ENCODE results near the gene TECR. TPM values are rescaled to one million over a fixed set of nuclear protein-coding genes. Genes with fewer than 3 reads are reported as not detected.

The TECR gene
- total and polyA plus RNA-seq, 9 of the 15 experiments (the other 6 are each of a cell fraction or from before 2014, with no cell fraction given): 29.3 to 211 (median 81.4) TPM

- TF ChIP-seq MEF2D (tag; conservative IDR thresholded peaks at IDR 0.05; ENCODE audit: low read depth) (no peak), ZBTB8A (IDR thresholded peaks at IDR 0.05; ENCODE audit: partially characterized antibody) (no peak), ZNF124 (CRISPR knock-in tag; IDR thresholded peaks at IDR 0.05) (no peak), SPI1 (IDR thresholded peaks at IDR 0.05; ENCODE audit: borderline replicate concordance, low read depth, low read length) (no peak), SMC3 (conservative IDR thresholded peaks at IDR 0.05; ENCODE audit: insufficient read depth, low read depth, low read length) (no peak), FOXA3 (CRISPR knock-in tag; conservative IDR thresholded peaks at IDR 0.05 in 1 of 2, IDR thresholded peaks at IDR 0.05 in 1 of 2) (no peak), ZNF280B (CRISPR knock-in tag; IDR thresholded peaks at IDR 0.05) (no peak), ZNF507 (tag; conservative IDR thresholded peaks at IDR 0.05) (no peak), NCOR1 (IDR thresholded peaks at IDR 0.05) (no peak; the same call in 1 of the 2 replicates), HDAC8 (tag; IDR thresholded peaks at IDR 0.05) (no peak), ZNF324 (CRISPR knock-in tag; IDR thresholded peaks at IDR 0.05) (no peak), ZNF146 (CRISPR knock-in tag; IDR thresholded peaks at IDR 0.05; ENCODE audit: unreplicated experiment) (no peak), NR2C2 (CRISPR knock-in tag; IDR thresholded peaks at IDR 0.05) (no peak), NR2C2 (tag; IDR thresholded peaks at IDR 0.05) (no peak), SIRT6 (IDR thresholded peaks at IDR 0.05; ENCODE audit: low read depth, low read length) (no peak), MYC (IDR thresholded peaks at IDR 0.05; ENCODE audit: low read depth, low read length) (no peak), MYC (CRISPR knock-in tag; IDR thresholded peaks at IDR 0.05; ENCODE audit: borderline replicate concordance, low read depth) (no peak), PHTF2 (CRISPR knock-in tag; IDR thresholded peaks at IDR 0.05) (no peak), TFAM (CRISPR knock-in tag; conservative IDR thresholded peaks at IDR 0.05) (no peak)
- TF ChIP-seq, protein P1, sequence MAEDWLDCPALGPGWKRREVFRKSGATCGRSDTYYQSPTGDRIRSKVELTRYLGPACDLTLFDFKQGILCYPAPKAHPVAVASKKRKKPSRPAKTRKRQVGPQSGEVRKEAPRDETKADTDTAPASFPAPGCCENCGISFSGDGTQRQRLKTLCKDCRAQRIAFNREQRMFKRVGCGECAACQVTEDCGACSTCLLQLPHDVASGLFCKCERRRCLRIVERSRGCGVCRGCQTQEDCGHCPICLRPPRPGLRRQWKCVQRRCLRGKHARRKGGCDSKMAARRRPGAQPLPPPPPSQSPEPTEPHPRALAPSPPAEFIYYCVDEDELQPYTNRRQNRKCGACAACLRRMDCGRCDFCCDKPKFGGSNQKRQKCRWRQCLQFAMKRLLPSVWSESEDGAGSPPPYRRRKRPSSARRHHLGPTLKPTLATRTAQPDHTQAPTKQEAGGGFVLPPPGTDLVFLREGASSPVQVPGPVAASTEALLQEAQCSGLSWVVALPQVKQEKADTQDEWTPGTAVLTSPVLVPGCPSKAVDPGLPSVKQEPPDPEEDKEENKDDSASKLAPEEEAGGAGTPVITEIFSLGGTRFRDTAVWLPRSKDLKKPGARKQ (CRISPR knock-in tag; IDR thresholded peaks at IDR 0.05): no peak
- TF ChIP-seq, protein P2, sequence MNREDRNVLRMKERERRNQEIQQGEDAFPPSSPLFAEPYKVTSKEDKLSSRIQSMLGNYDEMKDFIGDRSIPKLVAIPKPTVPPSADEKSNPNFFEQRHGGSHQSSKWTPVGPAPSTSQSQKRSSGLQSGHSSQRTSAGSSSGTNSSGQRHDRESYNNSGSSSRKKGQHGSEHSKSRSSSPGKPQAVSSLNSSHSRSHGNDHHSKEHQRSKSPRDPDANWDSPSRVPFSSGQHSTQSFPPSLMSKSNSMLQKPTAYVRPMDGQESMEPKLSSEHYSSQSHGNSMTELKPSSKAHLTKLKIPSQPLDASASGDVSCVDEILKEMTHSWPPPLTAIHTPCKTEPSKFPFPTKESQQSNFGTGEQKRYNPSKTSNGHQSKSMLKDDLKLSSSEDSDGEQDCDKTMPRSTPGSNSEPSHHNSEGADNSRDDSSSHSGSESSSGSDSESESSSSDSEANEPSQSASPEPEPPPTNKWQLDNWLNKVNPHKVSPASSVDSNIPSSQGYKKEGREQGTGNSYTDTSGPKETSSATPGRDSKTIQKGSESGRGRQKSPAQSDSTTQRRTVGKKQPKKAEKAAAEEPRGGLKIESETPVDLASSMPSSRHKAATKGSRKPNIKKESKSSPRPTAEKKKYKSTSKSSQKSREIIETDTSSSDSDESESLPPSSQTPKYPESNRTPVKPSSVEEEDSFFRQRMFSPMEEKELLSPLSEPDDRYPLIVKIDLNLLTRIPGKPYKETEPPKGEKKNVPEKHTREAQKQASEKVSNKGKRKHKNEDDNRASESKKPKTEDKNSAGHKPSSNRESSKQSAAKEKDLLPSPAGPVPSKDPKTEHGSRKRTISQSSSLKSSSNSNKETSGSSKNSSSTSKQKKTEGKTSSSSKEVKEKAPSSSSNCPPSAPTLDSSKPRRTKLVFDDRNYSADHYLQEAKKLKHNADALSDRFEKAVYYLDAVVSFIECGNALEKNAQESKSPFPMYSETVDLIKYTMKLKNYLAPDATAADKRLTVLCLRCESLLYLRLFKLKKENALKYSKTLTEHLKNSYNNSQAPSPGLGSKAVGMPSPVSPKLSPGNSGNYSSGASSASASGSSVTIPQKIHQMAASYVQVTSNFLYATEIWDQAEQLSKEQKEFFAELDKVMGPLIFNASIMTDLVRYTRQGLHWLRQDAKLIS (CRISPR knock-in tag; IDR thresholded peaks at IDR 0.05): no peak
Observed at GRCh38 chr19:14528419-14529253, 758 bp upstream of the TECR start (continued).
